Liver (tissue), 3 donors: ENCODE results near the gene CRISPLD2.

ENCODE experiments used
- ATF3 ChIP-seq: IDR thresholded peaks from 2 replicates; pipeline ENCODE4 v1.6.1; 2016; ENCODE audit warnings: antibody characterized with exemption
- CTCF ChIP-seq: fragments of 150-350 bp; IDR thresholded peaks from 2 replicates; pipeline ENCODE4 v1.5.1; 2017; ENCODE audit warnings: improper control_type of control experiment, low read depth, low read length; ENCODE audit not compliant: missing input control
- EGR1 ChIP-seq, 2 donors: IDR thresholded peaks; 2 replicates each; pipeline ENCODE4 v1.6.1; 2016 to 2018; ENCODE audit warnings: antibody characterized with exemption in 2 of 2, low read depth in 2 of 2
- FOXA1 ChIP-seq: IDR thresholded peaks from 2 replicates; pipeline ENCODE4 v1.6.1; 2016; ENCODE audit warnings: antibody characterized with exemption
- FOXA2 ChIP-seq: IDR thresholded peaks from 2 replicates; pipeline ENCODE4 v1.6.1; 2016; ENCODE audit warnings: antibody characterized with exemption
- GABPA ChIP-seq, 2 donors: IDR thresholded peaks in 1 of 2; conservative IDR thresholded peaks in 1 of 2; 2 replicates each; pipeline ENCODE4 v1.6.1; 2016; ENCODE audit warnings: antibody characterized with exemption in 2 of 2, mild to moderate bottlenecking in 1 of 2, moderate library complexity in 1 of 2
- JUND ChIP-seq, 2 donors: IDR thresholded peaks; 2 replicates each; pipeline ENCODE4 v1.6.1; 2016; ENCODE audit warnings: antibody characterized with exemption in 2 of 2
- MAX ChIP-seq: IDR thresholded peaks from 2 replicates; pipeline ENCODE4 v1.6.1; 2016; ENCODE audit warnings: antibody characterized with exemption
- RAD21 ChIP-seq, 2 donors: IDR thresholded peaks; 2 replicates each; pipeline ENCODE4 v1.6.1; 2016; ENCODE audit warnings: antibody characterized with exemption in 2 of 2, mild to moderate bottlenecking in 2 of 2
- REST ChIP-seq: IDR thresholded peaks from 2 replicates; pipeline ENCODE4 v1.6.1; 2016; ENCODE audit warnings: antibody characterized with exemption, mild to moderate bottlenecking
- RXRA ChIP-seq, 2 donors: IDR thresholded peaks; 2 replicates each; pipeline ENCODE4 v1.6.1; 2017 to 2018; ENCODE audit warnings: antibody characterized with exemption in 2 of 2, mild to moderate bottlenecking in 1 of 2
- SP1 ChIP-seq: IDR thresholded peaks from 2 replicates; pipeline ENCODE4 v1.6.1; 2018; ENCODE audit warnings: antibody characterized with exemption, mild to moderate bottlenecking
- TAF1 ChIP-seq: conservative IDR thresholded peaks from 2 replicates; pipeline ENCODE4 v1.6.1; 2016; ENCODE audit warnings: antibody characterized with exemption, mild to moderate bottlenecking
- YY1 ChIP-seq: IDR thresholded peaks from 2 replicates; pipeline ENCODE4 v1.6.1; 2016; ENCODE audit warnings: antibody characterized with exemption, mild to moderate bottlenecking
- donor health status: healthy.
- donor health status: healthy.

GRCh38 chr16:84898447-84898846 is 78.7 kb downstream of the CRISPLD2 start:
- no peak for TF ChIP-seq CTCF
- no peak for TF ChIP-seq GABPA (IDR thresholded peaks at IDR 0.05 in 1 of 2, conservative IDR thresholded peaks at IDR 0.05 in 1 of 2)
- no peak for TF ChIP-seq YY1
- TF ChIP-seq RAD21 (IDR thresholded peaks at IDR 0.05) = no peak
- TF ChIP-seq TAF1 = no peak
- TF ChIP-seq REST = no peak
- no peak for TF ChIP-seq ATF3
- no peak for TF ChIP-seq FOXA1
- no peak for TF ChIP-seq MAX
- TF ChIP-seq RXRA (IDR thresholded peaks at IDR 0.05) = no peak
- TF ChIP-seq SP1 = no peak
- TF ChIP-seq JUND (IDR thresholded peaks at IDR 0.05) = no peak
- TF ChIP-seq EGR1 (IDR thresholded peaks at IDR 0.05; ENCODE audit: low read depth in 2 of 2) = no peak
- no peak for TF ChIP-seq FOXA2
